WTC11 (cell line): ENCODE measurements around the gene GRM8. TPM values are rescaled to one million over a fixed set of nuclear protein-coding genes. Genes with fewer than 3 reads are reported as not detected.

Source experiments
- ATAC-seq: fragments of 200-7000 bp; cut with Tn5 transposase; 2 replicates; pipeline ENCODE4 v1.10.0; 2021; ENCODE audit warnings: mild to moderate bottlenecking, moderate library complexity
- CTCF ChIA-PET: fragments of 300-600 bp; sonication (Branson Sonifier 250); formaldehyde crosslinking; loops from one replicate; lab custom pipeline; 2021; ENCODE audit warnings: antibody characterized with exemption; lab: Charles Lee
- POLR2A ChIA-PET: fragments of 350-600 bp; sonication (Branson Sonifier 250); formaldehyde crosslinking; loops from one replicate; lab custom pipeline; 2021; ENCODE audit warnings: antibody characterized with exemption; lab: Charles Lee
- DNase-seq: peaks from one replicate; pipeline ENCODE4 v3.0.0; 2021; ENCODE audit warnings: low spot score
- H3K27ac Mint-ChIP-seq: 2 replicates; pipeline ENCODE4 v1.8.0; 2021; ENCODE audit warnings: mixed read lengths
- H3K27me3 Mint-ChIP-seq: 2 replicates; pipeline ENCODE4 v1.8.0; 2021; ENCODE audit warnings: low read depth, mild to moderate bottlenecking, moderate library complexity, mixed read lengths
- H3K36me3 Mint-ChIP-seq: 2 replicates; pipeline ENCODE4 v1.8.0; 2021; ENCODE audit warnings: mixed read lengths
- H3K4me1 Mint-ChIP-seq: 2 replicates; pipeline ENCODE4 v1.8.0; 2022; ENCODE audit warnings: mixed read lengths
- H3K4me3 Mint-ChIP-seq: 2 replicates; pipeline ENCODE4 v1.8.0; 2021; ENCODE audit warnings: mild to moderate bottlenecking, moderate library complexity, mixed read lengths
- H3K9me3 Mint-ChIP-seq: 2 replicates; pipeline ENCODE4 v1.8.0; 2021; ENCODE audit warnings: mixed read lengths
- ATF3 ChIP-seq: sonication (generic); formaldehyde crosslinking; conservative IDR thresholded peaks from 2 replicates; pipeline ENCODE4 v1.8.1; 2022; ENCODE audit warnings: mild to moderate bottlenecking, missing genetic modification reagents
- E2F5 ChIP-seq: sonication (generic); formaldehyde crosslinking; IDR thresholded peaks from 2 replicates; pipeline ENCODE4 v1.8.1; 2022; ENCODE audit warnings: mild to moderate bottlenecking, moderate library complexity, missing genetic modification reagents
- FOXJ3 ChIP-seq: sonication (generic); formaldehyde crosslinking; IDR thresholded peaks from 2 replicates; pipeline ENCODE4 v1.9.0; 2021; ENCODE audit warnings: missing genetic modification reagents, mild to moderate bottlenecking, borderline replicate concordance
- FOXK1 ChIP-seq: sonication (generic); formaldehyde crosslinking; IDR thresholded peaks from 2 replicates; pipeline ENCODE4 v1.8.0; 2022; ENCODE audit warnings: mild to moderate bottlenecking, moderate library complexity, missing genetic modification reagents
- FOXP1 ChIP-seq: sonication (generic); formaldehyde crosslinking; IDR thresholded peaks from 2 replicates; pipeline ENCODE4 v1.8.0; 2022; ENCODE audit warnings: missing genetic modification reagents, mild to moderate bottlenecking, moderate library complexity, borderline replicate concordance
- GABPB1 ChIP-seq: sonication (generic); formaldehyde crosslinking; IDR thresholded peaks from 2 replicates; pipeline ENCODE4 v1.8.1; 2023; ENCODE audit warnings: mild to moderate bottlenecking, missing genetic modification reagents
- GTF2I ChIP-seq: fragments of 250-450 bp; sonication (Bioruptor Pico); conservative IDR thresholded peaks from 2 replicates; pipeline ENCODE4 v1.4.0; 2021; ENCODE audit warnings: mild to moderate bottlenecking
- HMGA2 ChIP-seq: fragments of 250-450 bp; sonication (Bioruptor Pico); IDR thresholded peaks from 2 replicates; pipeline ENCODE4 v1.4.0; 2021; ENCODE audit warnings: mild to moderate bottlenecking, moderate library complexity
- JUN ChIP-seq: sonication (generic); formaldehyde crosslinking; IDR thresholded peaks from 2 replicates; pipeline ENCODE4 v1.8.0; 2023; ENCODE audit warnings: mild to moderate bottlenecking, missing genetic modification reagents
- MYBL2 ChIP-seq: sonication (generic); formaldehyde crosslinking; IDR thresholded peaks from 2 replicates; pipeline ENCODE4 v1.8.1; 2023; ENCODE audit warnings: mild to moderate bottlenecking, moderate library complexity, missing genetic modification reagents
- NFE2L1 ChIP-seq: sonication (generic); formaldehyde crosslinking; IDR thresholded peaks from 2 replicates; pipeline ENCODE4 v1.8.1; 2023; ENCODE audit warnings: missing genetic modification reagents
- NR1H2 ChIP-seq: sonication (generic); formaldehyde crosslinking; IDR thresholded peaks from 2 replicates; pipeline ENCODE4 v1.9.0; 2021; ENCODE audit warnings: mild to moderate bottlenecking, moderate library complexity, missing genetic modification reagents
- PRRX2 ChIP-seq: fragments of 250-450 bp; sonication (Bioruptor Pico); IDR thresholded peaks from 2 replicates; pipeline ENCODE4 v1.8.0; 2021; ENCODE audit warnings: mild to moderate bottlenecking
- RORB ChIP-seq: fragments of 250-450 bp; sonication (Bioruptor Pico); IDR thresholded peaks from 2 replicates; pipeline ENCODE4 v1.9.0; 2021; ENCODE audit warnings: mild to moderate bottlenecking
- TEAD1 ChIP-seq: sonication (generic); formaldehyde crosslinking; IDR thresholded peaks from 2 replicates; pipeline ENCODE4 v1.8.0; 2022; ENCODE audit warnings: mild to moderate bottlenecking, missing genetic modification reagents
- ZBTB21 ChIP-seq: sonication (generic); formaldehyde crosslinking; IDR thresholded peaks from 2 replicates; pipeline ENCODE4 v1.8.1; 2023; ENCODE audit warnings: mild to moderate bottlenecking, missing genetic modification reagents, borderline replicate concordance
- ZNF138 ChIP-seq: sonication (generic); formaldehyde crosslinking; conservative IDR thresholded peaks from 2 replicates; pipeline ENCODE4 v1.8.1; 2022; ENCODE audit warnings: mild to moderate bottlenecking, moderate library complexity, missing genetic modification reagents
- ZNF396 ChIP-seq: fragments of 250-450 bp; sonication (Bioruptor Pico); IDR thresholded peaks from 2 replicates; pipeline ENCODE4 v1.8.0; 2021; ENCODE audit warnings: mild to moderate bottlenecking, moderate library complexity, borderline replicate concordance
- ZNF416 ChIP-seq: fragments of 250-450 bp; sonication (Bioruptor Pico); IDR thresholded peaks from 2 replicates; pipeline ENCODE4 v1.9.0; 2021; ENCODE audit warnings: mild to moderate bottlenecking, inconsistent platforms
- ZNF671 ChIP-seq: fragments of 250-450 bp; sonication (Bioruptor Pico); IDR thresholded peaks from 2 replicates; pipeline ENCODE4 v1.8.0; 2021; ENCODE audit warnings: mild to moderate bottlenecking
- total RNA-seq: library from RNA; stranded (reverse); gene quantifications from 3 replicates; pipeline ENCODE4 v1.2.3, GENCODE V29; 2021
- TF ChIP-seq, protein P1 (sequence below): fragments of 250-450 bp; sonication (Bioruptor Pico); IDR thresholded peaks from 2 replicates; pipeline ENCODE4 v1.8.0; 2021; ENCODE audit warnings: mild to moderate bottlenecking
- TF ChIP-seq, protein P2 (sequence below): sonication (generic); formaldehyde crosslinking; IDR thresholded peaks from 2 replicates; pipeline ENCODE4 v1.8.1; 2022; ENCODE audit warnings: low read depth, missing genetic modification reagents, borderline replicate concordance
- TF ChIP-seq, protein P3 (sequence below): fragments of 200-600 bp; IDR thresholded peaks from 2 replicates; pipeline ENCODE4 v1.8.0; 2022; ENCODE audit warnings: antibody characterized with exemption
- TF ChIP-seq, protein P4 (sequence below): sonication (generic); formaldehyde crosslinking; IDR thresholded peaks from 2 replicates; pipeline ENCODE4 v1.8.1; 2023; ENCODE audit warnings: mild to moderate bottlenecking, missing genetic modification reagents
- TF ChIP-seq, protein P5 (sequence below): sonication (generic); formaldehyde crosslinking; IDR thresholded peaks from 2 replicates; pipeline ENCODE4 v1.8.1; 2023; ENCODE audit warnings: mild to moderate bottlenecking, moderate library complexity, missing genetic modification reagents

GRM8 gene
- total RNA-seq, 1 experiment from 2014 or later: 2.3 TPM

GRCh38 chr7:126489874-126490273 is 762.9 kb downstream of the GRM8 start:
- ChIA-PET CTCF (no interaction called here), POLR2A (no interaction called here)
- Mint-ChIP-seq H3K27ac (no peak overlapping the region), H3K27me3 (no peaks in the 10 kb centered on the region), H3K4me1 (peaks cover 7% of the 10 kb centered on the region), H3K36me3 (no peaks in the 10 kb centered on the region), H3K9me3 (no peaks in the 10 kb centered on the region), H3K4me3 (no peak overlapping the region)
- TF ChIP-seq ATF3 (CRISPR knock-in tag) (no peak), FOXK1 (CRISPR knock-in tag) (no peak), PRRX2 (CRISPR knock-in tag) (no peak), TEAD1 (CRISPR knock-in tag) (no peak)
- TF ChIP-seq, protein P1, sequence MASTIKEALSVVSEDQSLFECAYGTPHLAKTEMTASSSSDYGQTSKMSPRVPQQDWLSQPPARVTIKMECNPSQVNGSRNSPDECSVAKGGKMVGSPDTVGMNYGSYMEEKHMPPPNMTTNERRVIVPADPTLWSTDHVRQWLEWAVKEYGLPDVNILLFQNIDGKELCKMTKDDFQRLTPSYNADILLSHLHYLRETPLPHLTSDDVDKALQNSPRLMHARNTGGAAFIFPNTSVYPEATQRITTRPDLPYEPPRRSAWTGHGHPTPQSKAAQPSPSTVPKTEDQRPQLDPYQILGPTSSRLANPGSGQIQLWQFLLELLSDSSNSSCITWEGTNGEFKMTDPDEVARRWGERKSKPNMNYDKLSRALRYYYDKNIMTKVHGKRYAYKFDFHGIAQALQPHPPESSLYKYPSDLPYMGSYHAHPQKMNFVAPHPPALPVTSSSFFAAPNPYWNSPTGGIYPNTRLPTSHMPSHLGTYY (CRISPR knock-in tag): no peak
- DNase-seq (no peak), ATAC-seq (no peak; the same call in 1 of the 2 replicates)

DNA sequence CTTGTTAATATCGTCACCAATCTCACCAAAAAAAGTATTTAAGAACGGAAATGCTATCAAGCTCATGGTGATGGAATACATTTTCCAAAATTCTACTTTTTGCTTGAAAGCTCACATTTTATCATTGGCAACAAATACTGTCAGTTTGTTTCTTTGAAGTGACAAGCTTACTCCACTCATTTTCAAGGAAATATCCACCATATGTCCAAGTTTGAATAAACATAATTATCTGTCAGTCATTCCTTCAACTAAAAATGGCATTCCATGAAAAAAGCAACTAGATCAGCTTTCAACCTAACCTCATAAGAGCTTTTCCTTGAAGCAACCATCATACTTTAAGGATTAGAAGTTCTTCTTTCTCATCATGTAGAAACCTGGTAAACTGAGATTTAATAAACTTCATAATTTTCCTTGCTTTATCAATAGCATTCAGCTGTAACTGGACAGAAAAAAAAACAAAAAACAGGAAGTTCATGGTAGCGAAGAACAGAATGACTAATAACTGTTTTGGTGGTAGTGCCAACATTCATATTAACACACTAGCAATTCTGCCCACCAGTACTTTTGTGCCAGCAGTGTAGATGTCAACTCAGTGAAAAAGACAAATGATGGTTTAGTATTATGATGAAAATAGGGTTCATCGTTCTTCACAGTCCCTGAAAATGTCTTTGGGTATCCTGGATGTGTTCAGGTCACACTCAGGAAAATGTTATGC is 764.9 kb downstream of the GRM8 start:
- ATAC-seq: no peak
- no peaks in the 10 kb centered on the region for H3K36me3 Mint-ChIP-seq
- no peak for TF ChIP-seq MYBL2
- TF ChIP-seq, protein P2, sequence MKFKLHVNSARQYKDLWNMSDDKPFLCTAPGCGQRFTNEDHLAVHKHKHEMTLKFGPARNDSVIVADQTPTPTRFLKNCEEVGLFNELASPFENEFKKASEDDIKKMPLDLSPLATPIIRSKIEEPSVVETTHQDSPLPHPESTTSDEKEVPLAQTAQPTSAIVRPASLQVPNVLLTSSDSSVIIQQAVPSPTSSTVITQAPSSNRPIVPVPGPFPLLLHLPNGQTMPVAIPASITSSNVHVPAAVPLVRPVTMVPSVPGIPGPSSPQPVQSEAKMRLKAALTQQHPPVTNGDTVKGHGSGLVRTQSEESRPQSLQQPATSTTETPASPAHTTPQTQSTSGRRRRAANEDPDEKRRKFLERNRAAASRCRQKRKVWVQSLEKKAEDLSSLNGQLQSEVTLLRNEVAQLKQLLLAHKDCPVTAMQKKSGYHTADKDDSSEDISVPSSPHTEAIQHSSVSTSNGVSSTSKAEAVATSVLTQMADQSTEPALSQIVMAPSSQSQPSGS: no peak
- no peak for TF ChIP-seq HMGA2 (CRISPR knock-in tag)
- TF ChIP-seq, protein P3, sequence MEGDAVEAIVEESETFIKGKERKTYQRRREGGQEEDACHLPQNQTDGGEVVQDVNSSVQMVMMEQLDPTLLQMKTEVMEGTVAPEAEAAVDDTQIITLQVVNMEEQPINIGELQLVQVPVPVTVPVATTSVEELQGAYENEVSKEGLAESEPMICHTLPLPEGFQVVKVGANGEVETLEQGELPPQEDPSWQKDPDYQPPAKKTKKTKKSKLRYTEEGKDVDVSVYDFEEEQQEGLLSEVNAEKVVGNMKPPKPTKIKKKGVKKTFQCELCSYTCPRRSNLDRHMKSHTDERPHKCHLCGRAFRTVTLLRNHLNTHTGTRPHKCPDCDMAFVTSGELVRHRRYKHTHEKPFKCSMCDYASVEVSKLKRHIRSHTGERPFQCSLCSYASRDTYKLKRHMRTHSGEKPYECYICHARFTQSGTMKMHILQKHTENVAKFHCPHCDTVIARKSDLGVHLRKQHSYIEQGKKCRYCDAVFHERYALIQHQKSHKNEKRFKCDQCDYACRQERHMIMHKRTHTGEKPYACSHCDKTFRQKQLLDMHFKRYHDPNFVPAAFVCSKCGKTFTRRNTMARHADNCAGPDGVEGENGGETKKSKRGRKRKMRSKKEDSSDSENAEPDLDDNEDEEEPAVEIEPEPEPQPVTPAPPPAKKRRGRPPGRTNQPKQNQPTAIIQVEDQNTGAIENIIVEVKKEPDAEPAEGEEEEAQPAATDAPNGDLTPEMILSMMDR: no peak
- TF ChIP-seq GTF2I (CRISPR knock-in tag): no peak
- H3K4me3 Mint-ChIP-seq: no peak overlapping the region
- ChIA-PET CTCF (no interaction called here), POLR2A (no interaction called here)
- no peak overlapping the region for H3K27ac Mint-ChIP-seq
- peaks cover 7% of the 10 kb centered on the region for H3K4me1 Mint-ChIP-seq
- H3K9me3 Mint-ChIP-seq: no peaks in the 10 kb centered on the region
- no peak for DNase-seq
- no peaks in the 10 kb centered on the region for H3K27me3 Mint-ChIP-seq

DNA sequence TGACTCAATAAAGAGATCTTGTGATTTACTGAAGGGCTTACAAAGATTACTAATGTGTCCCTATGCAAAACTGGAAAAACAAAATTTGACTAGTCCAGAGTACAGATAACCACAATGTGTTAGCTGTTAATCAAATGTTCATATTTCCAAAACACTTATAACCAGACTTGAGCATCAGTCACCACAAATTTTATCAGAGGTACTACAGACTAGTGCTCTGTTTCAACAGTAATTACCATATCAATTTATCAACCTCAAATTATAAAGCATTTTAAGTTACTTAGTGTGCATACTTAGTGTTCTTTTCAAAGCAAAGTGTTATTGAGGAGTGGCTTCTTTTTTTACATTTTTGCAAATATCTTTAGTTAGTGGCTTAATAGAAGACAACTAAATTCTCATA is 765.9 kb downstream of the GRM8 start:
- ChIA-PET POLR2A (no interaction called here), CTCF (no interaction called here)
- no peak for ATAC-seq
- peaks cover 7% of the 10 kb centered on the region for H3K4me1 Mint-ChIP-seq
- H3K27me3 Mint-ChIP-seq: no peaks in the 10 kb centered on the region
- H3K4me3 Mint-ChIP-seq: no peak overlapping the region
- no peak overlapping the region for H3K27ac Mint-ChIP-seq
- no peaks in the 10 kb centered on the region for H3K36me3 Mint-ChIP-seq
- no peak for DNase-seq
- H3K9me3 Mint-ChIP-seq: no peaks in the 10 kb centered on the region; the same call in 1 of the 2 replicates
- TF ChIP-seq ZNF396 (CRISPR knock-in tag): no peak
- no peak for TF ChIP-seq NR1H2
- no peak for TF ChIP-seq E2F5 (CRISPR knock-in tag)
- TF ChIP-seq ZNF671 (CRISPR knock-in tag): no peak
- TF ChIP-seq JUN (CRISPR knock-in tag): no peak
- TF ChIP-seq FOXP1: no peak
- TF ChIP-seq FOXJ3: no peak
- TF ChIP-seq RORB (CRISPR knock-in tag): no peak
- TF ChIP-seq, protein P4, sequence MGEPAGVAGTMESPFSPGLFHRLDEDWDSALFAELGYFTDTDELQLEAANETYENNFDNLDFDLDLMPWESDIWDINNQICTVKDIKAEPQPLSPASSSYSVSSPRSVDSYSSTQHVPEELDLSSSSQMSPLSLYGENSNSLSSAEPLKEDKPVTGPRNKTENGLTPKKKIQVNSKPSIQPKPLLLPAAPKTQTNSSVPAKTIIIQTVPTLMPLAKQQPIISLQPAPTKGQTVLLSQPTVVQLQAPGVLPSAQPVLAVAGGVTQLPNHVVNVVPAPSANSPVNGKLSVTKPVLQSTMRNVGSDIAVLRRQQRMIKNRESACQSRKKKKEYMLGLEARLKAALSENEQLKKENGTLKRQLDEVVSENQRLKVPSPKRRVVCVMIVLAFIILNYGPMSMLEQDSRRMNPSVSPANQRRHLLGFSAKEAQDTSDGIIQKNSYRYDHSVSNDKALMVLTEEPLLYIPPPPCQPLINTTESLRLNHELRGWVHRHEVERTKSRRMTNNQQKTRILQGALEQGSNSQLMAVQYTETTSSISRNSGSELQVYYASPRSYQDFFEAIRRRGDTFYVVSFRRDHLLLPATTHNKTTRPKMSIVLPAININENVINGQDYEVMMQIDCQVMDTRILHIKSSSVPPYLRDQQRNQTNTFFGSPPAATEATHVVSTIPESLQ (CRISPR knock-in tag): no peak
- no peak for TF ChIP-seq ZBTB21 (CRISPR knock-in tag)
- TF ChIP-seq ZNF416 (CRISPR knock-in tag): no peak
- TF ChIP-seq, protein P5, sequence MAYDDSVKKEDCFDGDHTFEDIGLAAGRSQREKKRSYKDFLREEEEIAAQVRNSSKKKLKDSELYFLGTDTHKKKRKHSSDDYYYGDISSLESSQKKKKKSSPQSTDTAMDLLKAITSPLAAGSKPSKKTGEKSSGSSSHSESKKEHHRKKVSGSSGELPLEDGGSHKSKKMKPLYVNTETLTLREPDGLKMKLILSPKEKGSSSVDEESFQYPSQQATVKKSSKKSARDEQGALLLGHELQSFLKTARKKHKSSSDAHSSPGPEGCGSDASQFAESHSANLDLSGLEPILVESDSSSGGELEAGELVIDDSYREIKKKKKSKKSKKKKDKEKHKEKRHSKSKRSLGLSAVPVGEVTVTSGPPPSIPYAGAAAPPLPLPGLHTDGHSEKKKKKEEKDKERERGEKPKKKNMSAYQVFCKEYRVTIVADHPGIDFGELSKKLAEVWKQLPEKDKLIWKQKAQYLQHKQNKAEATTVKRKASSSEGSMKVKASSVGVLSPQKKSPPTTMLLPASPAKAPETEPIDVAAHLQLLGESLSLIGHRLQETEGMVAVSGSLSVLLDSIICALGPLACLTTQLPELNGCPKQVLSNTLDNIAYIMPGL (CRISPR knock-in tag): no peak
- TF ChIP-seq ZNF138 (CRISPR knock-in tag): no peak
- no peak for TF ChIP-seq TEAD1 (CRISPR knock-in tag)
- TF ChIP-seq NFE2L1: no peak
- no peak for TF ChIP-seq GABPB1 (CRISPR knock-in tag)
